Common myeloid progenitor, CD34-positive (primary cell): ENCODE results near the gene RAI1.

Experiments
- CTCF ChIA-PET: fragments of 350-600 bp; sonication (Branson Sonifier 250); formaldehyde crosslinking; loops from one replicate; lab custom pipeline; 2021; ENCODE audit warnings: antibody characterized with exemption; lab: Charles Lee
- POLR2A ChIA-PET: fragments of 350-600 bp; sonication (Branson Sonifier 250); formaldehyde crosslinking; loops from one replicate; lab custom pipeline; 2021; ENCODE audit warnings: antibody characterized with exemption; lab: Charles Lee
- DNase-seq, 3 donors: peaks; one replicate each; pipeline versions ENCODE4 v3.0.0 to v3.0.0-alpha.2; 2013
- H3K27ac ChIP-seq, 2 experiments: 1 replicate in 1 of 2; 2 replicates in 1 of 2; pipeline ENCODE4 v1.7.0; 2013; ENCODE audit warnings: inconsistent platforms in 2 of 2, low read length in 2 of 2, mild to moderate bottlenecking in 2 of 2, low read depth in 1 of 2, moderate library complexity in 1 of 2; ENCODE audit not compliant: severe bottlenecking in 2 of 2, insufficient read depth in 1 of 2, poor library complexity in 1 of 2
- H3K27me3 ChIP-seq, 5 experiments: replicated peaks in 2 of 5; 1 replicate in 3 of 5; 2 replicates in 2 of 5; pipeline versions ENCODE4 v1.6.1 to v1.7.0; 2013; ENCODE audit warnings: low read length in 4 of 5, mild to moderate bottlenecking in 2 of 5, moderate library complexity in 2 of 5, inconsistent platforms in 1 of 5; ENCODE audit not compliant: insufficient read depth in 5 of 5, control insufficient read depth in 4 of 5
- H3K36me3 ChIP-seq, 4 experiments: 1 replicate in 2 of 4; 2 replicates in 2 of 4; pipeline versions ENCODE4 v1.6.1 to v1.7.0; 2013; ENCODE audit warnings: low read length in 3 of 4, control low read depth in 1 of 4, mild to moderate bottlenecking in 1 of 4; ENCODE audit not compliant: control insufficient read depth in 4 of 4, insufficient read depth in 4 of 4
- H3K4me1 ChIP-seq, 4 experiments: 1 replicate in 3 of 4; 2 replicates in 1 of 4; pipeline versions ENCODE4 v1.6.1 to v1.7.1; 2013; ENCODE audit warnings: low read length in 3 of 4, mild to moderate bottlenecking in 3 of 4, control low read depth in 1 of 4, inconsistent platforms in 1 of 4, moderate library complexity in 1 of 4; ENCODE audit not compliant: control insufficient read depth in 4 of 4, insufficient read depth in 4 of 4; ENCODE audit errors: control extremely low read depth in 1 of 4
- H3K4me3 ChIP-seq, 7 experiments: 1 replicate in 4 of 7; 2 replicates in 3 of 7; pipeline versions ENCODE4 v1.5.1 to v1.7.0; 2013; ENCODE audit warnings: mild to moderate bottlenecking in 7 of 7, low read length in 6 of 7, moderate library complexity in 6 of 7, inconsistent platforms in 2 of 7, low read depth in 2 of 7, control low read depth in 1 of 7; ENCODE audit not compliant: insufficient read depth in 4 of 7, control insufficient read depth in 1 of 7; ENCODE audit errors: extremely low read depth in 1 of 7
- H3K9me3 ChIP-seq, 5 experiments: 1 replicate in 4 of 5; 2 replicates in 1 of 5; pipeline versions ENCODE4 v1.6.1 to v1.7.1; 2013; ENCODE audit warnings: low read length in 4 of 5, mild to moderate bottlenecking in 2 of 5, inconsistent platforms in 1 of 5, low read depth in 1 of 5, moderate library complexity in 1 of 5; ENCODE audit not compliant: control insufficient read depth in 4 of 5, insufficient read depth in 2 of 5; ENCODE audit errors: control extremely low read depth in 1 of 5
- WGBS: methylation state at CpG from one replicate; pipeline ENCODE4 v1.1.5; 2013; ENCODE audit not compliant: insufficient coverage; 5-methylcytosine and 5-hydroxymethylcytosine counted together

Gene RAI1

GRCh38 chr17:17679243-17679642 lies 2.0 kb upstream of the RAI1 start:
- Histone ChIP-seq H3K4me1 (peaks cover 0 to 54% (median 31%) of the 10 kb centered on the region in 4 experiments), H3K27me3 (no peaks in the 10 kb centered on the region), H3K27ac (no peak overlapping the region), H3K4me3 (no peak overlapping the region), H3K9me3 (no peaks in the 10 kb centered on the region), H3K36me3 (no peaks in the 10 kb centered on the region)
- CTCF ChIA-PET: interaction anchor here (1.0 to 3.5 kb wide), 20 partner anchors 9 to 182 kb away, joined by 3 to 20 read pairs (median 6); no protein-coding TSS in a partner anchor
- POLR2A ChIA-PET: no interaction called here
- DNase-seq: no peak
- 97% methylated on average over 6 of the region's 6 CpGs for WGBS

- POLR2A ChIA-PET: interaction anchor here (0.6 to 5.1 kb wide), 2 partner anchors 13 to 181 kb away, joined by 3 to 37 read pairs; no protein-coding TSS in a partner anchor
- H3K27me3 ChIP-seq: no peaks in the 10 kb centered on the region
- CTCF ChIA-PET: interaction anchor here (0.9 to 3.5 kb wide), 25 partner anchors 10 to 354 kb away, joined by 3 to 20 read pairs (median 6); no protein-coding TSS in a partner anchor
- no peak for DNase-seq
- peaks cover 0 to under 1% (median 0%) of the 10 kb centered on the region in 4 experiments for H3K36me3 ChIP-seq
- H3K4me1 ChIP-seq: peaks cover 0 to 56% (median 32%) of the 10 kb centered on the region in 4 experiments
- no peak overlapping the region for H3K27ac ChIP-seq
- H3K4me3 ChIP-seq: no peak overlapping the region
- no peaks in the 10 kb centered on the region for H3K9me3 ChIP-seq
- 97% methylated on average over 5 of the region's 6 CpGs for WGBS
Observed at GRCh38 chr17:17679748-17680147, 1.5 kb upstream of the RAI1 start.

- H3K27ac ChIP-seq: no peak overlapping the region
- peak overlapping the region in 5 of 7 experiments; percentile 19 to 81 (median 78) for H3K4me3 ChIP-seq
- peaks cover 0 to 10% (median 0%) of the 10 kb centered on the region in 4 experiments for H3K36me3 ChIP-seq
- H3K9me3 ChIP-seq: no peaks in the 10 kb centered on the region
- no peaks in the 10 kb centered on the region for H3K27me3 ChIP-seq
- 55% methylated on average over 11 of the region's 12 CpGs for WGBS
- ChIA-PET CTCF (interaction anchor here (0.8 to 3.5 kb wide), 25 partner anchors 8 to 353 kb away, joined by 3 to 20 read pairs (median 6); no protein-coding TSS in a partner anchor), POLR2A (interaction anchor here (0.6 to 5.1 kb wide), 2 partner anchors 13 to 136 kb away, joined by 3 to 37 read pairs; no protein-coding TSS in a partner anchor)
- no peak for DNase-seq
- peaks cover 0 to 58% (median 39%) of the 10 kb centered on the region in 4 experiments for H3K4me1 ChIP-seq
Observed at GRCh38 chr17:17680477-17681186, 626 bp upstream of the RAI1 start.

- Histone ChIP-seq H3K36me3 (peaks cover 0 to 10% (median 0%) of the 10 kb centered on the region in 4 experiments), H3K27ac (peak overlapping the region; percentile 70 to 89), H3K4me3 (peak overlapping the region; percentile 56 to 81 (median 77)), H3K9me3 (no peaks in the 10 kb centered on the region), H3K27me3 (no peaks in the 10 kb centered on the region), H3K4me1 (peaks cover 0 to 57% (median 39%) of the 10 kb centered on the region in 4 experiments)
- peak in 2 of 3 donors; percentile 48 to 63 for DNase-seq
- ChIA-PET POLR2A (interaction anchor here (0.8 to 5.1 kb wide), 11 partner anchors 9 to 113 kb away, joined by 3 to 37 read pairs (median 4); no protein-coding TSS in a partner anchor), CTCF (interaction anchor here (0.7 to 3.4 kb wide), 12 partner anchors 11 to 130 kb away, joined by 3 to 29 read pairs (median 4); no protein-coding TSS in a partner anchor)
- 0% methylated on average over 34 of the region's 68 CpGs for WGBS
Observed at GRCh38 chr17:17681744-17682292, 560 bp downstream of the RAI1 start.

GRCh38 chr17:17682293-17682736 lies 1.1 kb downstream of the RAI1 start:
- WGBS: 0% methylated on average over 31 of the region's 49 CpGs
- DNase-seq: peak in 2 of 3 donors; percentile 52 to 68
- Histone ChIP-seq H3K4me3 (peak overlapping the region; percentile 56 to 81 (median 77)), H3K4me1 (peaks cover 0 to 57% (median 40%) of the 10 kb centered on the region in 4 experiments), H3K27me3 (no peaks in the 10 kb centered on the region), H3K9me3 (no peaks in the 10 kb centered on the region), H3K27ac (peak overlapping the region; percentile 70 to 89), H3K36me3 (peaks cover 0 to 10% (median 0%) of the 10 kb centered on the region in 4 experiments)
- ChIA-PET CTCF (interaction anchor here (0.7 to 3.4 kb wide), 12 partner anchors 10 to 130 kb away, joined by 3 to 29 read pairs (median 4); no protein-coding TSS in a partner anchor), POLR2A (interaction anchor here (0.8 to 5.1 kb wide), 11 partner anchors 9 to 113 kb away, joined by 3 to 37 read pairs (median 4); no protein-coding TSS in a partner anchor)

GRCh38 chr17:17682737-17683680 lies 1.8 kb downstream of the RAI1 start:
- ChIA-PET POLR2A (interaction anchor here (0.8 to 5.1 kb wide), 9 partner anchors 8 to 112 kb away, joined by 3 to 37 read pairs (median 4); no protein-coding TSS in a partner anchor), CTCF (interaction anchor here (0.9 to 3.4 kb wide), 10 partner anchors 9 to 103 kb away, joined by 3 to 29 read pairs (median 4); no protein-coding TSS in a partner anchor)
- H3K27me3 ChIP-seq: no peaks in the 10 kb centered on the region
- peak overlapping the region; percentile 56 to 81 (median 77) for H3K4me3 ChIP-seq
- H3K9me3 ChIP-seq: no peaks in the 10 kb centered on the region
- H3K27ac ChIP-seq: peak overlapping the region; percentile 70 to 89
- peak; percentile 67 to 83 (median 78) for DNase-seq
- H3K36me3 ChIP-seq: peaks cover 0 to 10% (median 0%) of the 10 kb centered on the region in 4 experiments
- H3K4me1 ChIP-seq: peaks cover 0 to 53% (median 40%) of the 10 kb centered on the region in 4 experiments
- WGBS: 5% methylated on average over 52 of the region's 57 CpGs
